HepG2 (cell line): ENCODE results near the gene ECT2. TPM values are rescaled to one million over a fixed set of nuclear protein-coding genes. Genes with fewer than 3 reads are reported as not detected.

Experiments used
- ELF3 ChIP-seq: IDR thresholded peaks from 2 replicates; pipeline ENCODE4 v1.6.1; 2016; ENCODE audit warnings: missing genetic modification reagents, missing compliant biosample characterization
- ERF ChIP-seq: IDR thresholded peaks from 2 replicates; pipeline ENCODE4 v1.6.1; 2018; ENCODE audit warnings: missing biosample characterization, missing genetic modification reagents
- KAT8 ChIP-seq: IDR thresholded peaks from 2 replicates; pipeline ENCODE4 v1.6.1; 2016; ENCODE audit warnings: missing genetic modification reagents, missing compliant biosample characterization
- MED1 ChIP-seq: sonication (generic); formaldehyde crosslinking; IDR thresholded peaks from 2 replicates; pipeline ENCODE4 v1.4.0; 2020; ENCODE audit warnings: missing genetic modification reagents
- PAWR ChIP-seq: sonication (generic); formaldehyde crosslinking; IDR thresholded peaks from 2 replicates; pipeline ENCODE4 v1.4.0; 2020; ENCODE audit warnings: missing genetic modification reagents, mild to moderate bottlenecking, borderline replicate concordance
- RXRB ChIP-seq: IDR thresholded peaks from 2 replicates; pipeline ENCODE4 v1.6.1; 2016; ENCODE audit warnings: borderline replicate concordance, missing genetic modification reagents, missing compliant biosample characterization
- SOX5 ChIP-seq: IDR thresholded peaks from 2 replicates; pipeline ENCODE4 v1.6.1; 2016; ENCODE audit warnings: borderline replicate concordance
- ZNF230 ChIP-seq: sonication (generic); formaldehyde crosslinking; IDR thresholded peaks from 2 replicates; pipeline ENCODE4 v1.4.0; 2020; ENCODE audit warnings: mild to moderate bottlenecking, missing genetic modification reagents
- ZNF431 ChIP-seq: sonication (generic); formaldehyde crosslinking; IDR thresholded peaks from 2 replicates; pipeline ENCODE4 v1.9.0; 2022; ENCODE audit warnings: missing genetic modification reagents, low read depth, mild to moderate bottlenecking, borderline replicate concordance
- polyA plus RNA-seq, 8 experiments: library from polyadenylated mRNA; depleted of rRNA in 3 of 8; stranded (reverse) in 7 of 8; unstranded in 1 of 8; fragments of >200 nt; fragmentation: Illumina TruSeq in 4 of 8; extraction: Trizol in 4 of 8; gene quantifications; 2 replicates each; pipeline versions ENCODE4 v1.2.1 to v1.2.3, GENCODE V29; 2011 to 2016; ENCODE audit warnings: low read depth in 4 of 8, missing spikeins in 1 of 8, mixed read lengths in 1 of 8; ENCODE audit not compliant: insufficient read depth in 1 of 8
- total RNA-seq, 5 experiments: library from RNA; depleted of rRNA; stranded (reverse); fragments of >200 nt; fragmentation: Illumina TruSeq; extraction: Trizol; gene quantifications; 2 replicates each; pipeline ENCODE4 v1.2.3, GENCODE V29; 2016; ENCODE audit warnings: low read depth in 1 of 5
- TF ChIP-seq, protein P1 (sequence below): sonication (generic); formaldehyde crosslinking; IDR thresholded peaks from 2 replicates; pipeline ENCODE4 v1.4.0; 2020; ENCODE audit warnings: missing genetic modification reagents
- TF ChIP-seq, protein P2 (sequence below): IDR thresholded peaks from 2 replicates; pipeline ENCODE4 v1.6.1; 2012; ENCODE audit warnings: inconsistent platforms
- TF ChIP-seq, protein P3 (sequence below): sonication (generic); formaldehyde crosslinking; IDR thresholded peaks from 2 replicates; pipeline ENCODE4 v1.9.0; 2022; ENCODE audit warnings: low read depth, missing genetic modification reagents
- TF ChIP-seq, protein P4 (sequence below): sonication (generic); formaldehyde crosslinking; IDR thresholded peaks from 2 replicates; pipeline ENCODE4 v1.4.0; 2020; ENCODE audit warnings: missing genetic modification reagents, borderline replicate concordance
- TF ChIP-seq, protein P5 (sequence below): IDR thresholded peaks from 2 replicates; pipeline ENCODE4 v1.6.1; 2016; ENCODE audit warnings: missing genetic modification reagents, missing compliant biosample characterization
- TF ChIP-seq, protein P6 (sequence below): sonication (generic); formaldehyde crosslinking; IDR thresholded peaks from 2 replicates; pipeline ENCODE4 v1.9.0; 2021; ENCODE audit warnings: mild to moderate bottlenecking, missing genetic modification reagents

ECT2 gene
- total and polyA plus RNA-seq, 2 of the 13 experiments (the other 11 are each of a cell fraction or from before 2014, with no cell fraction given): 21.6 to 52.0 TPM

DNA sequence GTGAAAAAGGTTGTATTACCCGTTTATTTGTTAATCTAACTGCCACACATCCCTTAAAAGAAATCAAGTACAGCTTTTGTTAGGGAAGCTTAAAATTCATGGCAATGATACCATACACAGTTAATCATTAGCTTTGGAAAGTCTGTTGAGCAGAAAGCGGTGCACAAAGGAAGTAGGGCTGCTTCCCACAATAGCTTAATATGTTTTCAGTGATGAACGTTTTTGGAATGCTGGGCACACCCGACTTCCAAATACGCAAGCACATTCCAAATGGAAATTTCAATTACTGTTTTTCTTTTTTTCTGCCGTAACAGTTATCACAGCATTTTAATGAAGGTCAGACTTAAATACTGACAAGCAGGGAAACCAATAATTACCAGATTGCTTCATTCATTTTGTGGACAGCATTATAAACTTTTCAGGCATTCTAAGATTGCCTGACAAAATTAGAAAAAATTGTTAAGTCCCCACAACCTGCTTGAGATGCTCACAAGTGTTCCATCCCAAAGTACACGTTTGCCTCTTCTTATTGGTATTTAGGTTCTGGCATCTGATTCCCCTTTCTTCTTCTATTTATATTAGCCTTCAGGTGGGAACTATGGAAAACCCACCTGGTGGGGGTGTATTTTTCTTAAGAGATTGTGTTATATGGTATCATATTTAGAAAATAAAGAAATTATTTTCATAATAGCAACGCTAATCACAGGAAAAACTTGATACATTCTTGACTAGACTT lies 1.1 kb upstream of the ECT2 start (continued):
- TF ChIP-seq, protein P1, sequence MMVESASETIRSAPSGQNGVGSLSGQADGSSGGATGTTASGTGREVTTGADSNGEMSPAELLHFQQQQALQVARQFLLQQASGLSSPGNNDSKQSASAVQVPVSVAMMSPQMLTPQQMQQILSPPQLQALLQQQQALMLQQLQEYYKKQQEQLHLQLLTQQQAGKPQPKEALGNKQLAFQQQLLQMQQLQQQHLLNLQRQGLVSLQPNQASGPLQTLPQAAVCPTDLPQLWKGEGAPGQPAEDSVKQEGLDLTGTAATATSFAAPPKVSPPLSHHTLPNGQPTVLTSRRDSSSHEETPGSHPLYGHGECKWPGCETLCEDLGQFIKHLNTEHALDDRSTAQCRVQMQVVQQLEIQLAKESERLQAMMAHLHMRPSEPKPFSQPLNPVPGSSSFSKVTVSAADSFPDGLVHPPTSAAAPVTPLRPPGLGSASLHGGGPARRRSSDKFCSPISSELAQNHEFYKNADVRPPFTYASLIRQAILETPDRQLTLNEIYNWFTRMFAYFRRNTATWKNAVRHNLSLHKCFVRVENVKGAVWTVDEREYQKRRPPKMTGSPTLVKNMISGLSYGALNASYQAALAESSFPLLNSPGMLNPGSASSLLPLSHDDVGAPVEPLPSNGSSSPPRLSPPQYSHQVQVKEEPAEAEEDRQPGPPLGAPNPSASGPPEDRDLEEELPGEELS (CRISPR knock-in tag): peak; percentile 59; the same call in 1 of the 2 replicates
- TF ChIP-seq, protein P2, sequence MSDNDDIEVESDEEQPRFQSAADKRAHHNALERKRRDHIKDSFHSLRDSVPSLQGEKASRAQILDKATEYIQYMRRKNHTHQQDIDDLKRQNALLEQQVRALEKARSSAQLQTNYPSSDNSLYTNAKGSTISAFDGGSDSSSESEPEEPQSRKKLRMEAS: no peak
- TF ChIP-seq, protein P3, sequence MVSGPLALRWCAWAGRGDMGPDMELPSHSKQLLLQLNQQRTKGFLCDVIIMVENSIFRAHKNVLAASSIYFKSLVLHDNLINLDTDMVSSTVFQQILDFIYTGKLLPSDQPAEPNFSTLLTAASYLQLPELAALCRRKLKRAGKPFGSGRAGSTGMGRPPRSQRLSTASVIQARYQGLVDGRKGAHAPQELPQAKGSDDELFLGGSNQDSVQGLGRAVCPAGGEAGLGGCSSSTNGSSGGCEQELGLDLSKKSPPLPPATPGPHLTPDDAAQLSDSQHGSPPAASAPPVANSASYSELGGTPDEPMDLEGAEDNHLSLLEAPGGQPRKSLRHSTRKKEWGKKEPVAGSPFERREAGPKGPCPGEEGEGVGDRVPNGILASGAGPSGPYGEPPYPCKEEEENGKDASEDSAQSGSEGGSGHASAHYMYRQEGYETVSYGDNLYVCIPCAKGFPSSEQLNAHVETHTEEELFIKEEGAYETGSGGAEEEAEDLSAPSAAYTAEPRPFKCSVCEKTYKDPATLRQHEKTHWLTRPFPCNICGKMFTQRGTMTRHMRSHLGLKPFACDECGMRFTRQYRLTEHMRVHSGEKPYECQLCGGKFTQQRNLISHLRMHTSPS (CRISPR knock-in tag): no peak
- TF ChIP-seq, protein P4, sequence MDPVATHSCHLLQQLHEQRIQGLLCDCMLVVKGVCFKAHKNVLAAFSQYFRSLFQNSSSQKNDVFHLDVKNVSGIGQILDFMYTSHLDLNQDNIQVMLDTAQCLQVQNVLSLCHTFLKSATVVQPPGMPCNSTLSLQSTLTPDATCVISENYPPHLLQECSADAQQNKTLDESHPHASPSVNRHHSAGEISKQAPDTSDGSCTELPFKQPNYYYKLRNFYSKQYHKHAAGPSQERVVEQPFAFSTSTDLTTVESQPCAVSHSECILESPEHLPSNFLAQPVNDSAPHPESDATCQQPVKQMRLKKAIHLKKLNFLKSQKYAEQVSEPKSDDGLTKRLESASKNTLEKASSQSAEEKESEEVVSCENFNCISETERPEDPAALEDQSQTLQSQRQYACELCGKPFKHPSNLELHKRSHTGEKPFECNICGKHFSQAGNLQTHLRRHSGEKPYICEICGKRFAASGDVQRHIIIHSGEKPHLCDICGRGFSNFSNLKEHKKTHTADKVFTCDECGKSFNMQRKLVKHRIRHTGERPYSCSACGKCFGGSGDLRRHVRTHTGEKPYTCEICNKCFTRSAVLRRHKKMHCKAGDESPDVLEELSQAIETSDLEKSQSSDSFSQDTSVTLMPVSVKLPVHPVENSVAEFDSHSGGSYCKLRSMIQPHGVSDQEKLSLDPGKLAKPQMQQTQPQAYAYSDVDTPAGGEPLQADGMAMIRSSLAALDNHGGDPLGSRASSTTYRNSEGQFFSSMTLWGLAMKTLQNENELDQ: no peak
- TF ChIP-seq RXRB (CRISPR knock-in tag) (no peak; the same call in 1 of the 2 replicates), MED1 (CRISPR knock-in tag) (peak; percentile 20; the same call in 1 of the 2 replicates), ZNF230 (CRISPR knock-in tag) (no peak), PAWR (CRISPR knock-in tag) (no peak), KAT8 (CRISPR knock-in tag) (0 out of 2 replicates have a peak, but pooled peaks have one; percentile 31), ZNF431 (no peak), ERF (CRISPR knock-in tag) (peak; percentile 38; the same call in 1 of the 2 replicates), SOX5 (CRISPR knock-in tag) (peak; percentile 83; the same call in 1 of the 2 replicates), ELF3 (0 out of 2 replicates have a peak, but pooled peaks have one; percentile 56)
- TF ChIP-seq, protein P5, sequence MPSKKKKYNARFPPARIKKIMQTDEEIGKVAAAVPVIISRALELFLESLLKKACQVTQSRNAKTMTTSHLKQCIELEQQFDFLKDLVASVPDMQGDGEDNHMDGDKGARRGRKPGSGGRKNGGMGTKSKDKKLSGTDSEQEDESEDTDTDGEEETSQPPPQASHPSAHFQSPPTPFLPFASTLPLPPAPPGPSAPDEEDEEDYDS (CRISPR knock-in tag): peak; percentile 11; the same call in 1 of the 2 replicates
- TF ChIP-seq, protein P6, sequence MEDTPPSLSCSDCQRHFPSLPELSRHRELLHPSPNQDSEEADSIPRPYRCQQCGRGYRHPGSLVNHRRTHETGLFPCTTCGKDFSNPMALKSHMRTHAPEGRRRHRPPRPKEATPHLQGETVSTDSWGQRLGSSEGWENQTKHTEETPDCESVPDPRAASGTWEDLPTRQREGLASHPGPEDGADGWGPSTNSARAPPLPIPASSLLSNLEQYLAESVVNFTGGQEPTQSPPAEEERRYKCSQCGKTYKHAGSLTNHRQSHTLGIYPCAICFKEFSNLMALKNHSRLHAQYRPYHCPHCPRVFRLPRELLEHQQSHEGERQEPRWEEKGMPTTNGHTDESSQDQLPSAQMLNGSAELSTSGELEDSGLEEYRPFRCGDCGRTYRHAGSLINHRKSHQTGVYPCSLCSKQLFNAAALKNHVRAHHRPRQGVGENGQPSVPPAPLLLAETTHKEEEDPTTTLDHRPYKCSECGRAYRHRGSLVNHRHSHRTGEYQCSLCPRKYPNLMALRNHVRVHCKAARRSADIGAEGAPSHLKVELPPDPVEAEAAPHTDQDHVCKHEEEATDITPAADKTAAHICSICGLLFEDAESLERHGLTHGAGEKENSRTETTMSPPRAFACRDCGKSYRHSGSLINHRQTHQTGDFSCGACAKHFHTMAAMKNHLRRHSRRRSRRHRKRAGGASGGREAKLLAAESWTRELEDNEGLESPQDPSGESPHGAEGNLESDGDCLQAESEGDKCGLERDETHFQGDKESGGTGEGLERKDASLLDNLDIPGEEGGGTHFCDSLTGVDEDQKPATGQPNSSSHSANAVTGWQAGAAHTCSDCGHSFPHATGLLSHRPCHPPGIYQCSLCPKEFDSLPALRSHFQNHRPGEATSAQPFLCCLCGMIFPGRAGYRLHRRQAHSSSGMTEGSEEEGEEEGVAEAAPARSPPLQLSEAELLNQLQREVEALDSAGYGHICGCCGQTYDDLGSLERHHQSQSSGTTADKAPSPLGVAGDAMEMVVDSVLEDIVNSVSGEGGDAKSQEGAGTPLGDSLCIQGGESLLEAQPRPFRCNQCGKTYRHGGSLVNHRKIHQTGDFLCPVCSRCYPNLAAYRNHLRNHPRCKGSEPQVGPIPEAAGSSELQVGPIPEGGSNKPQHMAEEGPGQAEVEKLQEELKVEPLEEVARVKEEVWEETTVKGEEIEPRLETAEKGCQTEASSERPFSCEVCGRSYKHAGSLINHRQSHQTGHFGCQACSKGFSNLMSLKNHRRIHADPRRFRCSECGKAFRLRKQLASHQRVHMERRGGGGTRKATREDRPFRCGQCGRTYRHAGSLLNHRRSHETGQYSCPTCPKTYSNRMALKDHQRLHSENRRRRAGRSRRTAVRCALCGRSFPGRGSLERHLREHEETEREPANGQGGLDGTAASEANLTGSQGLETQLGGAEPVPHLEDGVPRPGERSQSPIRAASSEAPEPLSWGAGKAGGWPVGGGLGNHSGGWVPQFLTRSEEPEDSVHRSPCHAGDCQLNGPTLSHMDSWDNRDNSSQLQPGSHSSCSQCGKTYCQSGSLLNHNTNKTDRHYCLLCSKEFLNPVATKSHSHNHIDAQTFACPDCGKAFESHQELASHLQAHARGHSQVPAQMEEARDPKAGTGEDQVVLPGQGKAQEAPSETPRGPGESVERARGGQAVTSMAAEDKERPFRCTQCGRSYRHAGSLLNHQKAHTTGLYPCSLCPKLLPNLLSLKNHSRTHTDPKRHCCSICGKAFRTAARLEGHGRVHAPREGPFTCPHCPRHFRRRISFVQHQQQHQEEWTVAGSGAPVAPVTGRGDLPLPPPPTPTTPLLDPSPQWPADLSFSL: no peak
